A549 (cell line): ENCODE measurements around the gene ANKS1B.

Experiments used
- BHLHE40 ChIP-seq: IDR thresholded peaks from 2 replicates; pipeline ENCODE4 v1.6.1; 2012; ENCODE audit warnings: low read depth, low read length, inconsistent platforms
- CBX8 ChIP-seq: fragments of 200-600 bp; sonication (generic); IDR thresholded peaks from 2 replicates; pipeline ENCODE4 v1.6.1; 2016
- CTCF ChIP-seq: fragments of >200 bp; sonication (Bioruptor Twin); formaldehyde crosslinking; IDR thresholded peaks from 3 replicates; pipeline ENCODE4 v1.5.1; 2016
- HMGXB4 ChIP-seq: fragments of 250-450 bp; sonication (Bioruptor Pico); IDR thresholded peaks from 2 replicates; pipeline ENCODE4 v1.5.0; 2021; ENCODE audit warnings: mild to moderate bottlenecking, moderate library complexity, borderline replicate concordance
- MAX ChIP-seq: IDR thresholded peaks from 2 replicates; pipeline ENCODE4 v1.6.1; 2012
- PBX3 ChIP-seq: IDR thresholded peaks from 2 replicates; pipeline ENCODE4 v1.6.1; 2012
- PHF8 ChIP-seq: fragments of 200-600 bp; sonication (generic); IDR thresholded peaks from 2 replicates; pipeline ENCODE4 v1.6.1; 2016; ENCODE audit warnings: low read depth, mild to moderate bottlenecking, antibody characterized with exemption, moderate library complexity, borderline replicate concordance
- POLR2A ChIP-seq: IDR thresholded peaks from 2 replicates; pipeline ENCODE4 v1.6.1; 2012; ENCODE audit warnings: mild to moderate bottlenecking, low read length

GRCh38 chr12:99154983-99155336 lies 829.8 kb downstream of the ANKS1B start:
- TF ChIP-seq HMGXB4 (CRISPR knock-in tag) (no peak), CTCF (no peak), CBX8 (no peak), PBX3 (no peak), BHLHE40 (no peak), PHF8 (no peak), POLR2A (no peak), MAX (no peak)
